Osteoblast (primary cell): ENCODE results near the gene TBCD. TPM values are rescaled to one million over a fixed set of nuclear protein-coding genes. Genes with fewer than 3 reads are reported as not detected.

ENCODE experiments used
- DNase-seq: peaks from one replicate; pipeline ENCODE4 v3.0.0; 2011; ENCODE audit warnings: low spot score, mixed read lengths; ENCODE audit not compliant: insufficient read length; ENCODE audit errors: missing footprints
- H2AFZ ChIP-seq: 2 replicates; pipeline ENCODE4 v1.6.0; 2011; ENCODE audit warnings: mild to moderate bottlenecking, low read length
- H3K27ac ChIP-seq: 2 replicates; pipeline ENCODE4 v1.5.1; 2011; ENCODE audit warnings: mild to moderate bottlenecking, low read depth, low read length, moderate library complexity
- H3K27me3 ChIP-seq: 2 replicates; pipeline ENCODE4 v1.6.0; 2012; ENCODE audit warnings: mild to moderate bottlenecking, control low read depth, inconsistent platforms, low read length, moderate library complexity; ENCODE audit not compliant: insufficient read depth
- H3K36me3 ChIP-seq: 2 replicates; pipeline ENCODE4 v1.5.1; 2011; ENCODE audit warnings: mild to moderate bottlenecking, low read length, control low read depth, moderate library complexity; ENCODE audit not compliant: insufficient read depth
- H3K4me1 ChIP-seq: 2 replicates; pipeline ENCODE4 v1.5.1; 2011; ENCODE audit warnings: mild to moderate bottlenecking, low read length, control low read depth, moderate library complexity; ENCODE audit not compliant: insufficient read depth
- H3K4me2 ChIP-seq: 2 replicates; pipeline ENCODE4 v1.6.0; 2011; ENCODE audit warnings: mild to moderate bottlenecking, low read length; ENCODE audit not compliant: insufficient read depth
- H3K4me3 ChIP-seq: fragments of 200-600 bp; sonication (generic); 3 replicates; pipeline ENCODE4 v1.5.1; 2012; ENCODE audit warnings: mild to moderate bottlenecking, low read length, inconsistent platforms; ENCODE audit not compliant: insufficient read depth
- H3K79me2 ChIP-seq: 2 replicates; pipeline ENCODE4 v1.6.0; 2012; ENCODE audit warnings: mild to moderate bottlenecking, low read length, control low read depth, inconsistent platforms; ENCODE audit not compliant: insufficient read depth
- H3K9me3 ChIP-seq: 2 replicates; pipeline ENCODE4 v1.5.1; 2011; ENCODE audit warnings: low read depth, low read length, control low read depth
- H4K20me1 ChIP-seq: 2 replicates; pipeline ENCODE4 v1.6.0; 2012; ENCODE audit warnings: mild to moderate bottlenecking, low read length, control low read depth; ENCODE audit not compliant: insufficient read depth
- total RNA-seq: library from RNA; depleted of rRNA; stranded (reverse); fragments of >200 nt; gene quantifications from 2 replicates; pipeline ENCODE4 v1.2.3, GENCODE V29; 2012
- TF ChIP-seq, protein P1 (sequence below): IDR thresholded peaks from 2 replicates; pipeline ENCODE4 v1.5.1; 2011; ENCODE audit warnings: mild to moderate bottlenecking, low read depth, low read length, moderate library complexity; ENCODE audit errors: extremely low read depth

The TBCD gene
- total RNA-seq, 1 donor, result 29.0 TPM

DNA sequence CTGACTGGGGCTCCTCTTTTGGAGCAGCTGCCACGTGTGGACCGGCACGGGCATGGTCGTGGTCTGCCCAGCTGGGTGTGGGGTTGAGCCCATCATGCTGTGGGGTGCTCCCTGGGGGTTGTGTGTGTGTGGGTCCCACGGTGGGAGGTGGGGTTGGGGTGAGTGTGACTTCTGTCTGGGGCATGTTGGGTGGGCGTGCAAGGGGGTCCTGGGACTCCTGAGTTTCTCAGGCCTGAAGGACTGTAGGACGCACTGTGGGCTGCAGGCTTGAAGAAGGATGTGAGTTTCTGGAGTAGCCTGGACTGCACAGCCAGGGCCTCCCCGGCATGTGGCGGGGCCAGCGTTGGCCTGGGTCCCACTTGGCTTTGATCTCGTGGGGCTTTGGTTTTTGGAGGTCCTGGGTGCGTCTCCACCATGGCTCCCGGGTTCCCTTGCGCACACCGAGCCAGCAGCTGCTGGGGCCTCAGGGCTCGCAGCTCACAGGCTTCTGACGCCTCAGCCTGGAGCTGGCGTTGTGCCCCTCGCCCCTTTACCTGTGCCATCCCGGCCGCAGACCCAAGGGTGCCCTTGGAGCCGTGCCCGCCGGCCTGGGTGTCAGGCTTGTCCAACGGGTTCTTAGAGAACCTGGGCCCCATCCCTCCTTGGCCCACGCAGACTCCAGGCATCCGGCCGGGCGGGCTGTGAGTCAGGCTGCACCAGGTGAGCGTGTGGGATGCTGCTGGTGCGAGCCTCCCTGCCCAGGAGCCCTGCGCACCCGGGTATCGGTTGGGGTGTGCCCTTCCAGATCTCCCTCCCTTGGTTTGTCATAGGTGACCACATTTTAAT is 122.4 kb downstream of the TBCD start:
- Histone ChIP-seq H3K27me3 (no peaks in the 10 kb centered on the region), H3K79me2 (peaks cover 7% of the 10 kb centered on the region), H3K9me3 (no peaks in the 10 kb centered on the region), H3K4me2 (no peak overlapping the region), H3K4me1 (peaks cover 9% of the 10 kb centered on the region), H3K27ac (no peak overlapping the region), H4K20me1 (peaks cover 3% of the 10 kb centered on the region), H3K36me3 (peaks cover 11% of the 10 kb centered on the region), H3K4me3 (no peak overlapping the region), H2AFZ (no peak overlapping the region)
- TF ChIP-seq, protein P1, sequence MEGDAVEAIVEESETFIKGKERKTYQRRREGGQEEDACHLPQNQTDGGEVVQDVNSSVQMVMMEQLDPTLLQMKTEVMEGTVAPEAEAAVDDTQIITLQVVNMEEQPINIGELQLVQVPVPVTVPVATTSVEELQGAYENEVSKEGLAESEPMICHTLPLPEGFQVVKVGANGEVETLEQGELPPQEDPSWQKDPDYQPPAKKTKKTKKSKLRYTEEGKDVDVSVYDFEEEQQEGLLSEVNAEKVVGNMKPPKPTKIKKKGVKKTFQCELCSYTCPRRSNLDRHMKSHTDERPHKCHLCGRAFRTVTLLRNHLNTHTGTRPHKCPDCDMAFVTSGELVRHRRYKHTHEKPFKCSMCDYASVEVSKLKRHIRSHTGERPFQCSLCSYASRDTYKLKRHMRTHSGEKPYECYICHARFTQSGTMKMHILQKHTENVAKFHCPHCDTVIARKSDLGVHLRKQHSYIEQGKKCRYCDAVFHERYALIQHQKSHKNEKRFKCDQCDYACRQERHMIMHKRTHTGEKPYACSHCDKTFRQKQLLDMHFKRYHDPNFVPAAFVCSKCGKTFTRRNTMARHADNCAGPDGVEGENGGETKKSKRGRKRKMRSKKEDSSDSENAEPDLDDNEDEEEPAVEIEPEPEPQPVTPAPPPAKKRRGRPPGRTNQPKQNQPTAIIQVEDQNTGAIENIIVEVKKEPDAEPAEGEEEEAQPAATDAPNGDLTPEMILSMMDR, result no peak
- DNase-seq, result no peak

DNA sequence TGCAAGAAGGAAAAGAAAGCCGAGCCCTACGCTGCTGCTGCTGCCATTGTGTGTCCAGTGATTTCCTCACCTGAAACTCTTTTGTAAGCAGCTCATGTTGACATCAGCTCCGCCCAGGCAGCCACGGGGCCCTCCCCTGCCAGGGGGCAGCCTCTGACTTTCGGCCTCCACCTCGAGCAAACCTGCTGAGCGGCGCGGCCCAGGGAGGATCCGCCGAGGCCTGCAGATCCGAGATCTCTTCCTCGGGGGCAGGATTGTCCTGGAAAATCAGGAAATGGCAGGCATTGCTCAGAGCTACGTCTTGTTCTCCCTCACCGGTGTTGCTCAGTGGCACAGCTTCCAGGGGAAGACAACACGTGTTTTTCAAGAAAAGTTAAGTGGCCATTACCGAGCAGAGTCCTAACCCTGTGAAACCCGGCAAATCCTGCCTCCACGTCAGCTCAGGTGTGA is 123.6 kb downstream of the TBCD start:
- TF ChIP-seq, protein P1, result no peak

DNA sequence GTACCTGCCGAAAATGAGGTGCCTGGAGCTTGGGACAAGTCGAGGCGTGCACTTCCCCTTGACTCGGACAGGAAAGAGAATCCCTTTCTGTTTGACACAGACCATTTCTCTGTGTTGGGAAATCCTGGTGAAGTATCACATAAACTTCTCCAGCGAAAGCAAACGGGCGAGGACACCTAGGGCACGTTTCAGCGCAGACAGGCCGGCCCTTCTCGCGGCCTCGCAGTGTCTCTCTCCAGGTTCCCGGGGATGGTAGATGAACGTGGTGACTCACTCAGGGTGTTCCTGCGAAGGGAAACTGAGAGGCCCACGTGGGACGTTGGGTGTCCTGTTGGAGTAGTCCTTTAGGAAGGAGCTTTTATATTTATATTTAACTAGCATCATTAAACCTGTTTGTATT is 124.3 kb downstream of the TBCD start:
- peak overlapping the region; percentile 10 for H3K27ac ChIP-seq
- no peak overlapping the region for H3K4me3 ChIP-seq
- H3K4me2 ChIP-seq, result no peak overlapping the region

More for the DNA sequence above, 123.6 kb downstream of the TBCD start:
- no peak overlapping the region for H3K4me2 ChIP-seq
- H3K9me3 ChIP-seq, result no peaks in the 10 kb centered on the region
- H3K79me2 ChIP-seq, result peaks cover 12% of the 10 kb centered on the region
- peaks cover 9% of the 10 kb centered on the region for H3K4me1 ChIP-seq
- H4K20me1 ChIP-seq, result peaks cover 3% of the 10 kb centered on the region
- no peak overlapping the region for H2AFZ ChIP-seq
- no peak overlapping the region for H3K27ac ChIP-seq
- no peak overlapping the region for H3K4me3 ChIP-seq
- no peaks in the 10 kb centered on the region for H3K27me3 ChIP-seq
- H3K36me3 ChIP-seq, result peaks cover 8% of the 10 kb centered on the region
- no peak for DNase-seq

More for the DNA sequence above, 124.3 kb downstream of the TBCD start:
- H3K79me2 ChIP-seq, result peaks cover 17% of the 10 kb centered on the region
- no peak for DNase-seq
- TF ChIP-seq, protein P1, result no peak
- H2AFZ ChIP-seq, result peak overlapping the region; percentile 56
- peaks cover 3% of the 10 kb centered on the region for H4K20me1 ChIP-seq
- H3K4me1 ChIP-seq, result peaks cover 9% of the 10 kb centered on the region
- H3K27me3 ChIP-seq, result no peaks in the 10 kb centered on the region
- no peaks in the 10 kb centered on the region for H3K9me3 ChIP-seq
- peaks cover 3% of the 10 kb centered on the region for H3K36me3 ChIP-seq
